ENCODE data around the gene DYNLL1.
"Not testable (repeated sequence)": the region's sequence is repeated elsewhere in the genome, so short reads cannot be mapped to it uniquely, and the experiment has no call there.

The DYNLL1 gene

DNA sequence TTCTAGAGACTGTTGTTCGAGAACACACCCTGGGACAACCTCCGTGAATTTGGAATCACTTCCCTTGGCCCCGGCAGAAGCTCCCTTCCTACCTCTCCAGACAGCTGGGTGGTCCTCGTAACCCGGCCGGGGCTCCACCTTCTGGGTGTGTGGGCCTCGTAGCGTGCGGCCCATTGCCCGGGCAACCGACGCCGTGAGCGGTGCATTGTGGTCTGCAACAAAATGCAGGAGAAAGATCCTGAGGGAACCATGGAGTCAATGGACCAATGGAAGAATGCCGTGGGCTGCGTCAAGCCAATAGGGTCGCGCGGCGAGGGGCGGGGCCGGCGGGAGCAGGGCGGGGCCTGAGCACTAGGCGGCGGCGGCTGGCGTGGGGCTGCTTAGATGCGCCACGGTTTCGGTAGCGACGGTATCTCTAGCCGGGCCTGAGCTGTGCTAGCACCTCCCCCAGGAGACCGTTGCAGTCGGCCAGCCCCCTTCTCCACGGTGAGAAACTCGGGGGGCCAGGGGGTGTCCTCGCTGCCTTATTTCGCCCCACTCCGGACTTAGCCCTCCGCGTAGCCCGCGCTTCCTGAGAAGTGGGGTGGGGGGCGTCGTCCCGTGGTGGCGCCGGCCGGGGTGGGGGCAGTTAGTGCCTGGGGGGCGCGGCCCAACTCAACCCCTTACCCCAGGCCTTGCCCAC, at the start of gene DYNLL1:
Gene DYNLL1 (plus strand): TSS at position 383 of the 682 bp plus-strand sequence. CDS start 309 bp downstream, outside the sequence.
- peak; percentile 98 for DNase-seq (ENCODE audit: low spot score)

DNA sequence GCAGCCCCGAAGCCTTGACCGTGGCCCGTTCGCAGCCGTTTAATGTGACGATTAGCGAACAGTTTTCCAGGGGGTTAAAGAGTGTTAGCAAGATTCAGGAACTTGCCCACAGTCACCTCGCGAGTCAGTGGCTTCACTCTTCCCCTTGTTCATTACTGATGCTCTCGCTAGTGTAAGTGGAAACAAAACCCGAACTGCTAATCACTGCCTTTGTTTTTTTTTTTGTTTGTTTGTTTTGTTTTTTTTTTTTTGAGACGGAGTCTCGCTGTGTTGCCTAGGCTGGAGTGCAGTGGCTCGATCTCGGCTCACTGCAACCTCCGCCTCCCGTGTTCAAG, 49.1 kb upstream of the DYNLL1 start:
- not testable (repeated sequence) for DNase-seq (ENCODE audit: low spot score)

DNA sequence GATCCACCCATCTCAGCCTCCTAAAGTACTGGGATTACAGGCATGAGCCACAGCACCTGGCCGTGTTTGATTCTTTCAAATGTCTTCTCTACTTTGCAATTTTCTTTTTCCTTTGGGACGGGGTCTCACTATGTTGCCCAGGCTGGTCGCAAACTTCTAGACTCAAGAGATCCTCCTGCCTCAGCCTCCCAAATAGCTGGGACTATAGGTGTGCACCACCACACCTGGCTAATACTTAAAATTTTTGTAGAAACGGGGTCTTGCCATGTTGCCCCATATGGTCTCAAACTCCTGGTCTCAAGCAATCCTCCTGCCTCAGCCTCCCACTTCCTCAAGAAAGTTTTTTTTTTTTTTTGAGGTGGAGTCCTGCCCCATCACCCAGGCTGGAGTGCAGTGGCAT, 47.9 kb upstream of the DYNLL1 start:
- DNase-seq (ENCODE audit: low spot score): no peak

DNA sequence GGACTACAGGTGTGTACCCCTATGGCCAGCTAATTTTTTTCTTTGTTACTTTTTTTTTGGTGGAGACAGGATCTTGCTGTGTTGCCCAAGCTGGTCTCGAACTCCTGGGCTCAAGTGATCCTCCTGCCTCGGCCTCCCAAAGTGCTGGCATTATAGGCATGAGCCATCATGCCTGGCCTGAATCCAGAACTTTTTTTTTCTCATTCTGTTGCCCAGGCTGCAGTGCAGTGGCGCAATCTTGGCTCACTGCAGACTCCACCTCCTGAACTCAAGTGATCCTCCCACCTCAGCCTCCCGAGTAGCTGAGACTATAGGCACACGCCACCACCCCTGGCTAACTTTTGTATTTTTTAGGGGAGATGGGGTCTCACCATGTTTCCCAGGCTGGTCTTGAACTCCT, 43.4 kb upstream of the DYNLL1 start:
- DNase-seq (ENCODE audit: low spot score): not testable (repeated sequence)

DNA sequence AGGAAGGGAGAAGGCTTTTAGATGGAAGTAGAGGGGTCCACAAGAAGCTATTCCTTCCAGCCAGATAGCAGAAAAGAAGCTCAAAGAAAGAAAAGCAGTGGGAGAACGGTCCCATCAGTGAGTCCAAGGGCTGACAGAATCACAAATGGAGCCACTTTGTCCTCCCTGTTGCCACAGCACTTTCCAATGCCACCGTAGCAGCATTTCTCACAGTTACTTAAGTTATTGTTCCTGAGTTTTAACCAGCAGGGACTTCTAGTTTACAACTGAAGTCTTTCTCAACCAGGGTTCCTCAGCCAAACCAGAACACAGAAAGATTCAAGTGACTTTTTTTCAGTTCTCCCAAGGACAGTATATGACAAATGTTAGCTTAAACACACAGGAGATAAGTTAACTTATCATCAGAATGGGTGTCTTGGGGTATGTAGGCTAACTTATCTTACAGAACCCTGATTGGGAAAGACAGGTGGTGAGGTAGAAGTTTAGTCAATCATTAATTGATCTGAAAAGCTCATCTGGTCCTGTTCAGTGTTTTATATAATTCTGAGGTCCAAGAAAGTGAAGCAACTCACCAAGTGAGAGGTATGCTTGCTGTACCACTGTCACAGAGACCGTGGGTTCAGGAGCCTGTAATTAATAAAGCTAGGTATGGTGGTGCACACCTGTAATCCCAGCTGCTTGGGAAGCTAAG, 42.7 kb upstream of the DYNLL1 start:
- DNase-seq (ENCODE audit: low spot score): no peak

DNA sequence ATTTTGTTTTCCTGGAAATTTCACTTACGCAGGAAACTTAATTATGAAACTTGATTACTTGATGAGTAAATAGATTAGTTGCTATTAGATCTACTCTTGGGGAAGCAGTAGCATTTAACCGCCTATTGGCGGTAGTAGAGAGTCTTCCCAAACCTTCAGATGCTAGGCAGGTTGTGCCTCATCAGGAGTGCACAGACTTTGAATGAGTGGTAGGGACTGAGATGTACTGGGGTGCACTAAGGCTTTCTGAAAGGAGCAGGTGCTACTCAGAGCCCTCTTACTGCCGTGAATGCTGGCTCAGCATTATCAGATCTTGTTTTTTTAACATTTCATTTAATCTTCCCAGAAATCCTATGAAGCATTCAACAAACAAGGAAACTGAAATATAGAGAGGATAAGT, 41.9 kb upstream of the DYNLL1 start:
- peak; percentile 52 for DNase-seq (ENCODE audit: low spot score)

DNA sequence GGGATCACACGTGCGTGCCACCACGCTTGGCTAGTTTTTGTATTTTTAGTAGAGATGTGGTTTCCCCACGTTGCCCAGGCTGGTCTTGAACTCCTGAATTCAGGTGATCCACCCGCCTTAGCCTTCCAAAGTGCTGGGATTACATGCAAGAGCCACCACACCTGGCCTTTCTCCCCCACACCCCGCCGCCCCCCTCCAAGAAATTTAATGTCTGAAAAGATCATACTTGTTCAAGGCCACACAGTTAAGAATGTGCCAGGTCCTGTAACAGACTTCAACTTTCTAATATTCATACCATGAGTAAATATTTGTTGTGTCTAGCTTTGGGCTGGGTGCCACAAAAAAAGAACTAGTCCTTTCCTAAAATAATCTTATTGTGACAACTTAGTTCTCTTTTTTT, 40.6 kb upstream of the DYNLL1 start:
- DNase-seq (ENCODE audit: low spot score): no peak

DNA sequence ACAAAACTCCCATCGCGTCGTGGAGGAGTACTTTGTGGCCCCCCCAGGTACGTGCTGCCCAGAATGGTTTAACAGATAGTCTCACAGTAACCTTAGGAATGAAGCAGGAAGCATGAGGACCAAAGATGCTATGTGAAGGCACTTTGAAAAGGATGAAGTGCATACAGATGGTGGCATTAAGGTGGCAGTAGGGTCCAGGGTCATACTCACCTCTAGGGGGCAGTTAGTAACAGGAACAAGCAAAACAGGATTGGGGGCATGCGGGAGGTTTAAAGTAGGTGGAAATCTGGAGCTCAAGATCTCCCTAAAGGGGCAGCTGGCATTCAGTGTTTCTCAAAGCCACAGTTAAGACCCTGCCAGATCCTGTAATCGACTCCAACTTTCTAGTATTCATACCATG, 38.8 kb upstream of the DYNLL1 start:
- no peak for DNase-seq (ENCODE audit: low spot score)

DNA sequence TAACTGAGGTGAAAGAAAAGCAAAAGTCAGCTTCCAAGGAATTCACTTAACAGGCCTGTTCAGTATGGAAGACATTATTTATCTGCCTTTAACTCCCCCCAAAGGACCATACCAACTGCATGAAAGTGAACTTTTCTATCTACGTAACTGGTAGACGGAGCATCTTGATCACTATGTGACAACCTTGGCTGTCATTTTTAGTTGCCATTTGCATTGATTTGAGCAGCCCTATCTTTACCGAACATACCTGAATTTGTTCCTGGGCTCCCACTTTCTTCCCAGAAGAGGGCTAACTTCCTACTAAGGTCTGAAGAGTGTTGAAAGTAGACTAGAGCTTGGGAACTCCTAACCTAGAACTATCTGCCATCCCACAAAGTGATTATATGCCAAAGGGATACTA, 35.8 kb upstream of the DYNLL1 start:
- no peak for DNase-seq (ENCODE audit: low spot score)

DNA sequence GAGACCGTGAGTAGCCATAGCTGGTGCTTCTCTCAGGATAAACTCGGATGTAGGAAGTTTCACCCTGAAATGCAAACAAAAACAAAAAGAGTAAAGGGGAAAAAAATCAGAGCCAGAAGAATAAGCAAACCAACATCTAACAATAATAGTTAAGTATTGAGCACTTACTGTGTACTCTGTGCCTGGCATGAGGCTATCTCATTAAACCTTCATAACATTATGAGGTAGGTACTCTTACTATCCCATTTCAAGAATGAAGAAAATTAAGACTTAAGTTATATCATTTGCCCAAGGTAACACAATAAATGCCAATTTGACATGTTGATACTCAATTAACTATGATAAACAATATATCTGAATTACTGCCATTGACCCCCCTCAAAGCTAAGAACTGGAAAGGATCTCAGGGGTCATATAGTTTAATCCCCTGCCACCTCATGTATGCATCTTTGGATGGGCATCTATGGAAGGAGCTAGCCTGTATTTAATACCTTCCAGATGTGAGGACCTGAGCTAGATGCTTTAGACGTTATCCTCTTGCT, 33.7 kb upstream of the DYNLL1 start:
- no peak for DNase-seq (ENCODE audit: low spot score)

DNA sequence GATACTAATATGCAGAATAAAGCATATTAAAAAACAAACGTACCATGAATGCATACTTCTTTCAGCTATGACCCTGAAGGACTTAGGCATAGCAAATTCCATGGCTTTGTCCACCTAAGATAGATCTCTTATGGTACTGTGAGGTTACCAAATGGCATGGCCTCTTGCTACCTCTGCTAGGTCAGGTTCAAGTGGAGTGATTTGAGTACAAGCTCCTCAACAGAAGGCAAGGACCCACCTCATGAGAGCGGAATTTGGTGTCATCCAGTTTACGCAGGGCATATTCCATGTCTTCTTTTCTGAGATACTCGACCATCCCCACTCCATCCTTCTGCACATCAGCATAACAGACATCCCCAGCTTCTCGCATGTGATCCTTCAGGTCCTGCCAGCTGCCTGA, 32.2 kb upstream of the DYNLL1 start:
- no peak for DNase-seq (ENCODE audit: low spot score)

DNA sequence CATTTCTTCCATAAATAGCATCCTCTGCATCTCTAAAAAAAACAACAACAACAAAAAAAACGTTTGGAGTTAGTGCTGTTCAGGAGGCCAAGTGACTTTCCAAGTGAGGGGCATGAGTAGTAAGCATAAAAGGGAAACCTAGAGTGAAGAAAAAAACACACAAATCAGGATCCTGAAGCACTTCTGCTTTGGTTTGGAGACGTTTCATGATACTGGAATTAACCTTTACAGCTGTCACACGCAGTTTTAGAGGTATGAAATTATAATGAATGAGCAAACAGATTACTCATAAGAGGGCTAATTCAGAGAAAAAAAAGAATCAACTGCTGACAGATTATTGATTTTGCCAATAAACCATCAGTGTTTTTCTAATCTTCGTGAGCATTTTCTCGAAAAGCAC, 30.2 kb upstream of the DYNLL1 start:
- no peak for DNase-seq (ENCODE audit: low spot score)

DNA sequence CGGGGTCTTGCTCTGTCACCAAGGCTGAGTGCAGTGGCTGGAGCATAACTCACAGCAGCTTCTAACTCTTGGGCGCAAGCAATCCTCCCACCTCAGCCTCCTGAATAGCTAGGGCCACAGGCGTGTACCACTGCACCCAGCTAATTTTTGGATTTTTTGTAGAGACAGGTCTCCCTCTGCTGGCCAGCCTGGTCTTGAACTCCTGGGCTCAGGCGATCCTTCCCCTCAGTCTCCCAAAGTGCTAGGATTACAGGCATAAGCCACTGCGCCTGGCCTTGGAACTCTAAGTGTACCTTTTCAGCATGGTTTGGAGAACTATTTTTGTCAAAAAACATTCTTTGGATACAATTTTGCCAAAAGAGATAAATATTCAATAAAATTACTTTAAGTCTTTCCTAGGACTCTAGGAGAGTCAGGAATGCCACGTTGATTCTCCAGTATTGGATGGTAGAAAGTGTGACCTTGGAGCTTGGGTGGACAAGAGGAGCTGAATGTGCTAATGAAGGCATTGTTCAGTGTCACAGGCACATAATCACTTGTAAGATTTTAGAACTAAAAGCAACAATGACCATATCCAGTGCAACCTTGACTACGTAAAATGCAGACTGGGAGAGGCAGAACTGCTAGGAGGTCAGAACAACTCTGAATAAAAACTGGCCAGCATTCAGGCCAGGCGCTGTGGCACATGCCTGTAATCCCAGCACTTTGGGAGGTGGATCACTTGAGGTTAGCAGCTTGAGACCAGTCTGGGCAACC, 29.2 kb upstream of the DYNLL1 start:
- peak; percentile 59 for DNase-seq (ENCODE audit: low spot score)

DNA sequence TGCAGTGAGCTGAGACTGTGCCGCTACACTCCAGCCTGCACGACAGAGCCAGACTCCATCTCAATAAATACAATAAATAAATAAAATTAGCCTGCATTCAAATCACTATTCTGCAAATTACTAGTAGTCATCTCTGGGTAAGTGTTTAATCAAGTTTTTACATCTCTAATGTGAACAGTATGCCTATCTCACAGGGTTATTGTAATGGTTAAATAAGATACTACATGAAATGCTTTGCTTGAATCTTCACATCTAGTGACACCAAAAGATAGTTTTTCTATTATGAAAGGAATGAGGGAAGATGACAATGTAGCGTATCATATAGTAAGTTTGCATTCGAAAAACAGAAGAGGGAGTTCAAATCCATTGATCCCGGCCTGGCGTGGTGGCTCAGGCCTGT, 28.5 kb upstream of the DYNLL1 start:
- DNase-seq (ENCODE audit: low spot score): no peak

DNA sequence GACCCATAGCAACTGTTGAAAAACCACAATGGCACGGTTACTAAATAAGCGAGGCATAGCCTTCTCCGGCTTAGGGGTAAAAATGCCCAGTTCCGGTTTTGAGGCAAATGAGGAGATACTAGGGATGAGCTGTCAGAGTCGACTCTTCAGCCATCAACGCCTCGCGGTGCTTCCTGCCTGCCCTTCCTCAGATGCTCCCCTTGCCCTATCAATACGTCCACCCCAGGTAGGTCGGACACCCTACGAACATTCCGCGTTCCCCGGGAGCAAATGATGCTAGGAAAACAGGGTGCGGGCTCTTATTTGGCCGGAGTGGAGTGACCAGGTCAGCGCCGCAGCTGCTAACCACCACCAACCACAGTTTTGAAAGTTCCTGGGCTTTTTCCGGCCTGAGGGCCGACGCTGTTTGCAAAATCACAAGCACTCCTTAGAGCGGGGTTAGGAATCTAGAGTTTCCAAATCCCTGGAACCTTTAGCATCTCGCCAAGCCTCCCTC, 27.5 kb upstream of the DYNLL1 start:
- no peak for DNase-seq (ENCODE audit: low spot score)

DNA sequence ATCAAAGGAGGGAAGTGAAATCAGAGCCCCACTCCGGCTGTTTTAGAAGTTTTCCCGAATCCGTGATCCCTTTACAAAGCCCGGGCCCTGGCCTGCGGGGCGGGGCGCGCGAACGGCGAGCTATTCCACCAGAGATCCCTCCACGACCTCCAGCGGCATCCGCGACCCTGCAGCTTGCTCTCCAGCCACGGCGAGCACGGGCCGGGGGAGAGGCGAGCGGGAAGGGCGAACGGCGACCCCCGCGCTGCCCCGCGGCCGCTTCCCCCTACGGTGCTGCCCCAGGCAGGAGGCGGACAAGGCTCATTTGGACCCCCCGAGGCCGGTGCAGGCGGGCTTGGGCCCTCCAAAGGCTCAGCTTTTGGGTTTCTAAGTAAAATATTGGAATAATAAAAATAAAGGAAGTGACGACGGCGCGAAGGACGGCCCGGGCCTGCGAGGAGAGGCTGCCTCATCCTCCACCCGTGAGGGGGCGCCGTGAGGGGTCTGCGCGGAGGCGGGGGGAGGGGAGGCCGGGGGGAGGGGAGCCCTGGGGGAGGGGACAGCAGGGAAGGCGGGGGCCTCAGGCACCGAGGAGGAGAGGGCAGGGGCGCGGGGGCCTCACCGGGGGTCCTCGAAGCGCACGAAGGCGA, 27.0 kb upstream of the DYNLL1 start:
- DNase-seq (ENCODE audit: low spot score): peak; percentile 55

DNA sequence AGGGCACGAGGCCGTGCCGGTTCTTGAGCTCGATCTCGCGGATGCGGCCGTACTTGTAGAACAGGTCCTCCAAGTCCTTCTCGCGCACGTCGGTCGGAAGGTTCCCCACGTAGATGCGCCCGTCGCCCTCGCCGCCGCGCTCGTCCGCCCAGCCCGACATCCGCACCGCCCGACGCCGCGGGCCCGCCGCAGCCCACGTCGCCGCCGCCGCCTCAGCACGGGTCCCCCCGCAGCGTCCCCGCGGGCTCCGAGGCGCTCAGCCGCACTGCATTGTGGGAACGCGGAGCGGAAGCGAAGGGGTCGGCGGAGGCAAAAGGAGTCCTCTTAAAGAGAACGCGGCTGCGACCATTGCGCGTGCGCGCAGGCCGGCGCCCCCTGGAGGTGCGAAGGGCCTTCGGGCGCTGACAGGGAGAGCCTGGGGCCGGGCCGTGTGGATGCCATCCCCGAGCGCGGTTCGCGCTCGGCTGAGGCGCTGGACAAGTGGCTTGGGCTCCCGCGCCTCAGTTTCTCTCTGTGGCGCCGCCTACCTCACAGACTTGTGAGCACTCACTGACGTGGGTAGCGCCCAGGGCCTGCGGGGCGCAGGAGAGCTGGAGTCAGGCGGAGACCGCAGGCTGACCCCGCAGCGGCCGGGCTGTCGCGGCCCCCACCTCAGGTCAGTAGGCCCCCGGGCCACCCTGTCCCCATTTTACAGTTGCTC, 26.3 kb upstream of the DYNLL1 start, which contains the start of gene SRSF9:
Gene SRSF9 (minus strand): TSS at position 299 of the 700 bp plus-strand sequence. CDS start 139 bp downstream, at position 160.
- DNase-seq (ENCODE audit: low spot score): peak; percentile 98

DNA sequence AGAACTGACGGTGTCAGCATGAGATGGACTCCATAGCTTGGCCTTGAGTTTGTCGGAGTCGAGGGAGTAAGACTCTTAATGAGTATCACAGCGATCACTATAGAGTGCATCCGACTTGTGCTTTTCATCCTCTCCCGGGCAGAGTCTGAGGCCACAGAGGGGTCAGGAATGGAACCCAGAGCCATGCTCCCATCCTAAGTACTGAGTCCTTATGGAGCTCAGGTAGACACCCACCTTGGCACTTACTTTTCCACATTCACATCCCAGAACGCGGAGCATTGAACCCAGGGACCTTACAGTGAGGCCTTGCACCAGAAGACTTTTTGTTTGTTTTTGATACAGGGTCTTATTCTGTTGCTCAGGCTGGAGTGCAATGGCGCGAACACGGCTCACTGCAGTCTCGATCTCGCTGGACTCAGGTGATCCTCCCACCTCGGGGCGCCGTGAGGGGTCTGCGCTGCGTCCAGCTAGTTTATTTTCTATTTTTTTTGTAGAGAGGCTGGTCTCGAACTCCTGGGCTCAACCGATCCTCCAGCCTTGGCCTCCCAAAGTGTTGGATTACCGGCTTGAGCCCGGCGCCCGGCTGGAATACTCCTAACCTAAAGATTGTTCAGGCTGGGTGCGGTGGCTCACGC, 25.6 kb upstream of the DYNLL1 start:
- DNase-seq (ENCODE audit: low spot score): no peak

DNA sequence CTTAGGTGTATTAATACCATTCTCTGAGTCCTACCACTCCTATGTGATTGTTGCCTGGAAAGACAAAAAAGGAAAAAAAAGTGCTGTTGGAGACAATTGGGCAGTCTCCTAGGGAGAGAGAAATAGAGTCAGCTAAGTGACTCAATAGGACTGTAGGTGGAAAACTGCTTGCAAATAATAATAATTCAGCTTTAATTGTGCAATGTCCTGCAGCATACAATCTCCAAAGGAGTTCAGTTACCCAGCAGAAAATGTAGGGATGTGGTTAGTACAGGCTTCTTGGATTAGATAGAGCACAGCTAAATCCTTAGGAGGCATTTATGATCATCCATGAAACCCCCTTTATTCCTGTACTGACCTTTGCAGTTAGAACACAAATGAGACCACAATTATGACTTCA, 23.4 kb upstream of the DYNLL1 start:
- no peak for DNase-seq (ENCODE audit: low spot score)

DNA sequence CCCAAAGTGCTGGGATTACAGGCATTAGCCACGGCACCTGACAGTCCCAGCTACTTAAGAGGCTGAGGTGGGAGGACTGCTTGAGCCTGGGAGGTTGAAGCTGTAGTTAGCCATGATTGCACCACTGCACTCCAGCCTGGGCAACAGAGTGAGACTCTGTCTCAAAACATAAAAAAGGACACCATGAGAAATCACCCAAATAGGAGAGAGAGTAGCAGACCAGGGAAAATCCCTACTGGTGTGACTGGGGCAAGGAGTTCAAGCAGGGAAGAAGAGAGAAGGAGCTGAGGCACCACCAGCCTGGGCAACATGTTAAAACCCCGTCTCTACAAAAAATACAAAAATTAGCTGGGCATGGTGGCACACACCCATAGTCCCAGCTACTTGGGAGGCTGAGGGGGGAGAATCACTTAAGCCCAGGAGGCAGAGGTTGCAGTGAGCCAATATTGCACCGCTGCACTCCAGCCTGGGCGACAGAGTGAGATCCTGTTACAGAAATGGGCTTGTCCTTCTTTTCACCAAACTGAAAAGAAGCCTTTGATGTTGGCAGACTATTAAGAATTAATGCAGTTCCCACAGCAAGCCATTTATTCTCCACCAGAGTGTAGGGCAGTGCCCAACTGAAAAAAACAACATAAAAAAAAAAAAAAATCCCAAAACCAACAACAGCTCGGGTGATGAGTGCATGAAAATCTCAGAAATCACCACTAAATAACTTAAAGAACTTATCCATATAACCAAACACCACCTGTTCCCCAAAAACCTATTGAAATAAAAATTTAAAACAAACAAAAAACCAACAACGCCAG, 21.9 kb upstream of the DYNLL1 start:
- no peak for DNase-seq (ENCODE audit: low spot score)
